ENCODE data around the gene PIR.

Gene PIR

GRCh38 chrX:15418707-15419181 lies 74.4 kb downstream of the PIR start:
- ChIA-PET CTCF (interaction anchor here (1.3 kb wide), 1 partner anchor 9 kb away, joined by 3 read pairs; no protein-coding TSS in a partner anchor), POLR2A (no interaction called here)
- DNase-seq (ENCODE audit: extremely low spot score), result no peak
- no peak for TF ChIP-seq CTCF (IDR thresholded peaks at IDR 0.05; ENCODE audit: control extremely low read depth, extremely low read depth, low read depth, missing control alignments)

GRCh38 chrX:15418041-15418706 lies 75.0 kb downstream of the PIR start:
- no peak for DNase-seq (ENCODE audit: extremely low spot score)
- TF ChIP-seq CTCF (IDR thresholded peaks at IDR 0.05; ENCODE audit: control extremely low read depth, extremely low read depth, low read depth, missing control alignments), result no peak
- ChIA-PET POLR2A (no interaction called here), CTCF (interaction anchor here (1.3 kb wide), 1 partner anchor 9 kb away, joined by 3 read pairs; no protein-coding TSS in a partner anchor)

- POLR2A ChIA-PET, result no interaction called here
- no peak for TF ChIP-seq CTCF (IDR thresholded peaks at IDR 0.05; ENCODE audit: control extremely low read depth, extremely low read depth, low read depth, missing control alignments)
- DNase-seq (ENCODE audit: extremely low spot score), result no peak
- CTCF ChIA-PET, result no interaction called here
Observed at GRCh38 chrX:15416133-15416993, 76.8 kb downstream of the PIR start.

- no peak for DNase-seq (ENCODE audit: extremely low spot score)
- CTCF ChIA-PET, result interaction anchor here (1.1 to 1.4 kb wide), 2 partner anchors 13 to 25 kb away, joined by 3 to 4 read pairs; no protein-coding TSS in a partner anchor
- no peak for TF ChIP-seq CTCF (IDR thresholded peaks at IDR 0.05; ENCODE audit: control extremely low read depth, extremely low read depth, low read depth, missing control alignments)
- POLR2A ChIA-PET, result no interaction called here
Observed at GRCh38 chrX:15413101-15413500, 80.0 kb downstream of the PIR start.

GRCh38 chrX:15410947-15411346 lies 82.2 kb downstream of the PIR start:
- DNase-seq (ENCODE audit: extremely low spot score), result no peak
- CTCF ChIA-PET, result no interaction called here
- POLR2A ChIA-PET, result no interaction called here
- no peak for TF ChIP-seq CTCF (IDR thresholded peaks at IDR 0.05; ENCODE audit: control extremely low read depth, extremely low read depth, low read depth, missing control alignments)

GRCh38 chrX:15410430-15410829 lies 82.7 kb downstream of the PIR start:
- TF ChIP-seq CTCF (IDR thresholded peaks at IDR 0.05; ENCODE audit: control extremely low read depth, extremely low read depth, low read depth, missing control alignments), result no peak
- DNase-seq (ENCODE audit: extremely low spot score), result no peak
- CTCF ChIA-PET, result no interaction called here
- POLR2A ChIA-PET, result no interaction called here

Data from GM10248 (cell line).